H9 (cell line): Measurements from ENCODE around the gene CCDC12. TPM values are rescaled to one million over a fixed set of nuclear protein-coding genes. Genes with fewer than 3 reads are reported as not detected.

Source experiments
- DNase-seq: peaks from one replicate; pipeline ENCODE4 v3.0.0-alpha.2; 2017
- H2AFZ ChIP-seq: one replicate; pipeline ENCODE4 v1.6.1; 2013; ENCODE audit warnings: mild to moderate bottlenecking, low read length, control low read depth, moderate library complexity
- H2AK5ac ChIP-seq: 2 replicates; pipeline ENCODE4 v1.6.1; 2013; ENCODE audit warnings: low read length, control low read depth, mixed read lengths; ENCODE audit not compliant: insufficient read length
- H2BK120ac ChIP-seq: one replicate; pipeline ENCODE4 v1.6.1; 2013; ENCODE audit warnings: low read depth, mild to moderate bottlenecking, low read length, control low read depth, inconsistent platforms; ENCODE audit not compliant: poor library complexity, severe bottlenecking
- H2BK12ac ChIP-seq: 2 replicates; pipeline ENCODE4 v1.6.1; 2013; ENCODE audit warnings: low read length, control low read depth, mixed read lengths, low read depth; ENCODE audit not compliant: insufficient read length
- H2BK15ac ChIP-seq: 2 replicates; pipeline ENCODE4 v1.6.1; 2013; ENCODE audit warnings: low read depth, low read length, control low read depth
- H2BK20ac ChIP-seq: one replicate; pipeline ENCODE4 v1.6.1; 2013; ENCODE audit warnings: low read depth, mild to moderate bottlenecking, low read length, control low read depth, inconsistent platforms; ENCODE audit not compliant: poor library complexity, severe bottlenecking
- H2BK5ac ChIP-seq: 2 replicates; pipeline ENCODE4 v1.6.1; 2013; ENCODE audit warnings: low read length, control low read depth, mixed read lengths; ENCODE audit not compliant: insufficient read length
- H3K14ac ChIP-seq: 2 replicates; pipeline ENCODE4 v1.6.1; 2013; ENCODE audit warnings: low read length, control low read depth; ENCODE audit not compliant: insufficient read depth
- H3K18ac ChIP-seq: 2 replicates; pipeline ENCODE4 v1.6.1; 2013; ENCODE audit warnings: low read depth, mild to moderate bottlenecking, mixed read lengths, low read length, control low read depth; ENCODE audit not compliant: insufficient read length
- H3K23ac ChIP-seq: 2 replicates; pipeline ENCODE4 v1.6.1; 2013; ENCODE audit warnings: low read length, control low read depth, mixed read lengths, low read depth; ENCODE audit not compliant: insufficient read length
- H3K23me2 ChIP-seq: 2 replicates; pipeline ENCODE4 v1.6.1; 2013; ENCODE audit warnings: low read depth, mild to moderate bottlenecking, mixed read lengths, low read length, control low read depth; ENCODE audit not compliant: insufficient read length, poor library complexity, severe bottlenecking
- H3K27ac ChIP-seq: 2 replicates; pipeline ENCODE4 v1.5.1; 2013; ENCODE audit warnings: low read length, control low read depth, mixed read lengths, low read depth; ENCODE audit not compliant: insufficient read length
- H3K27me3 ChIP-seq: 2 replicates; pipeline ENCODE4 v1.6.1; 2013; ENCODE audit warnings: low read length, control low read depth, inconsistent platforms; ENCODE audit not compliant: insufficient read depth
- H3K4ac ChIP-seq: 2 replicates; pipeline ENCODE4 v1.6.1; 2013; ENCODE audit warnings: low read depth, mild to moderate bottlenecking, control low read depth, inconsistent platforms, low read length, moderate library complexity
- H3K4me1 ChIP-seq: 2 replicates; pipeline ENCODE4 v1.6.1; 2013; ENCODE audit warnings: low read length, control low read depth, inconsistent platforms; ENCODE audit not compliant: insufficient read depth
- H3K4me2 ChIP-seq: 2 replicates; pipeline ENCODE4 v1.6.1; 2013; ENCODE audit warnings: low read length, control low read depth, mixed read lengths; ENCODE audit not compliant: insufficient read length, insufficient read depth
- H3K56ac ChIP-seq: 2 replicates; pipeline ENCODE4 v1.6.1; 2013; ENCODE audit warnings: low read depth, mild to moderate bottlenecking, mixed read lengths, low read length, control low read depth; ENCODE audit not compliant: insufficient read length
- H3K79me1 ChIP-seq: 2 replicates; pipeline ENCODE4 v1.6.1; 2013; ENCODE audit warnings: low read depth, mild to moderate bottlenecking, moderate library complexity, low read length, control low read depth, inconsistent platforms; ENCODE audit not compliant: insufficient read depth, poor library complexity, severe bottlenecking
- H3K79me2 ChIP-seq: 2 replicates; pipeline ENCODE4 v1.6.1; 2013; ENCODE audit warnings: low read length, control low read depth, inconsistent platforms; ENCODE audit not compliant: insufficient read depth
- H3K9ac ChIP-seq: 2 replicates; pipeline ENCODE4 v1.6.1; 2013; ENCODE audit warnings: low read length, control low read depth, mixed read lengths; ENCODE audit not compliant: insufficient read length; ENCODE audit errors: extremely low read depth
- H3K9me3 ChIP-seq: one replicate; pipeline ENCODE4 v1.6.1; 2013; ENCODE audit warnings: low read depth, low read length, inconsistent platforms; ENCODE audit not compliant: control insufficient read depth
- H3T11ph ChIP-seq: one replicate; pipeline ENCODE4 v1.6.1; 2013; ENCODE audit warnings: mild to moderate bottlenecking, low read length, control low read depth, inconsistent platforms
- H4K20me1 ChIP-seq: one replicate; pipeline ENCODE4 v1.6.1; 2013; ENCODE audit not compliant: control insufficient read depth, insufficient read length, insufficient read depth
- H4K5ac ChIP-seq: 2 replicates; pipeline ENCODE4 v1.6.1; 2013; ENCODE audit warnings: low read depth, mild to moderate bottlenecking, mixed read lengths, low read length, control low read depth; ENCODE audit not compliant: insufficient read length
- H4K8ac ChIP-seq: replicated peaks from 2 replicates; pipeline ENCODE4 v1.6.1; 2013; ENCODE audit warnings: low read length, control low read depth, mixed read lengths, low read depth; ENCODE audit not compliant: insufficient read length
- H4K91ac ChIP-seq: 2 replicates; pipeline ENCODE4 v1.6.1; 2013; ENCODE audit warnings: low read depth, mild to moderate bottlenecking, moderate library complexity, mixed read lengths, low read length, control low read depth; ENCODE audit not compliant: insufficient read length
- H3K27ac Mint-ChIP-seq, 3 experiments: 2 replicates in 2 of 3; 3 replicates in 1 of 3; pipeline ENCODE4 v1.8.0; 2020 to 2021; ENCODE audit warnings: mixed read lengths in 3 of 3, mild to moderate bottlenecking in 1 of 3, moderate library complexity in 1 of 3
- H3K27me3 Mint-ChIP-seq: 2 replicates; pipeline ENCODE4 v1.8.0; 2021; ENCODE audit warnings: low read depth, mild to moderate bottlenecking, moderate library complexity, mixed read lengths
- H3K36me3 Mint-ChIP-seq, 3 experiments: 2 replicates in 2 of 3; 3 replicates in 1 of 3; pipeline ENCODE4 v1.8.0; 2020 to 2021; ENCODE audit warnings: low read depth in 3 of 3, mixed read lengths in 3 of 3; ENCODE audit not compliant: insufficient read depth in 1 of 3
- H3K4me1 Mint-ChIP-seq, 2 experiments: 2 replicates each; pipeline ENCODE4 v1.8.0; 2020; ENCODE audit warnings: mixed read lengths in 2 of 2
- H3K4me3 Mint-ChIP-seq, 2 experiments: 2 replicates in 1 of 2; 3 replicates in 1 of 2; pipeline ENCODE4 v1.8.0; 2020 to 2021; ENCODE audit warnings: mild to moderate bottlenecking in 2 of 2, mixed read lengths in 2 of 2, moderate library complexity in 1 of 2
- H3K9me3 Mint-ChIP-seq, 2 experiments: 2 replicates in 1 of 2; 3 replicates in 1 of 2; pipeline ENCODE4 v1.8.0; 2020; ENCODE audit warnings: mild to moderate bottlenecking in 2 of 2, mixed read lengths in 2 of 2, moderate library complexity in 1 of 2
- CTCF ChIP-seq: fragments of 200-600 bp; sonication (generic); conservative IDR thresholded peaks from 3 replicates; pipeline ENCODE4 v1.8.0; 2021; ENCODE audit warnings: antibody characterized with exemption, mild to moderate bottlenecking
- WGBS: extraction: QIAGEN DNeasy Blood & Tissue Kit; methylation state at CpG from one replicate; pipeline ENCODE4 v1.1.7; 2013; ENCODE audit warnings: missing lambda C conversion rate, low lambda C conversion rate, mixed read lengths; ENCODE audit not compliant: insufficient read length; ENCODE audit errors: extremely low coverage; 5-methylcytosine and 5-hydroxymethylcytosine counted together
- total RNA-seq: library from RNA; stranded (reverse); gene quantifications from 2 replicates; pipeline ENCODE4 v1.2.1, GENCODE V29; 2021

Gene CCDC12
- total RNA-seq, 1 experiment from 2014 or later: 54.0 TPM

DNA sequence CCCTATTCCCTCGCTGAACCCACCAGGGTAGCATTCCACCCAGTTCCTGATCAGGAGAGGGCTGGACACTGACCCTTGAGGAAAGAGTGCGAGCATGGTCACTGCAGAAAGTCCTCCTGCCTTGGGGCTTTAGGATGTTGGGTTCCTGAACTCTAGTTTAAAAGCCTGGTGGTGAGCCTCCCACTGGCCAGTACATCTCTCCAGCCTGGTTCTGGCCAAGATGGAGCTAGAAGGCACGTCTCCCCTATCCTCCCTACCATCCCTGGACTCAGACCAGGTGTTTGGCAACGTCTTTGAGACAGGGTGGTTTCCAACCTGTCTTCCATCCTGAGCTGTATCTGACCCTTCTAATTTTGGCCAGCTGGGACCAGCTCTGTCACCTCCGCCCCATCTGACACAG, 34.4 kb upstream of the CCDC12 start:
- Histone ChIP-seq H4K5ac (no peak overlapping the region), H2AFZ (no peak overlapping the region), H3K18ac (no peak overlapping the region), H2BK5ac (no peak overlapping the region), H2BK20ac (no peak overlapping the region), H4K8ac (no peak overlapping the region), H3K9me3 (no peaks in the 10 kb centered on the region), H2BK15ac (no peak overlapping the region), H3K4me1 (no peaks in the 10 kb centered on the region), H2BK12ac (no peak overlapping the region), H3K27me3 (no peaks in the 10 kb centered on the region), H3K27ac (no peak overlapping the region), H2BK120ac (no peak overlapping the region), H3K14ac (no peak overlapping the region), H3T11ph (no peak overlapping the region), H4K91ac (no peak overlapping the region), H2AK5ac (no peak overlapping the region), H3K23me2 (peaks cover 4% of the 10 kb centered on the region), H3K79me2 (no peaks in the 10 kb centered on the region), H3K4ac (no peak overlapping the region), H3K23ac (no peak overlapping the region), H4K20me1 (no peaks in the 10 kb centered on the region), H3K56ac (no peak overlapping the region), H3K4me2 (no peak overlapping the region), H3K9ac (no peak overlapping the region), H3K79me1 (no peaks in the 10 kb centered on the region)
- Mint-ChIP-seq H3K9me3 (no peaks in the 10 kb centered on the region), H3K4me3 (no peak overlapping the region; a peak in 1 of 5 replicates), H3K36me3 (peaks cover 8 to 20% (median 11%) of the 10 kb centered on the region in 3 experiments; a peak in 5 of 7 replicates), H3K27me3 (no peaks in the 10 kb centered on the region), H3K4me1 (peaks cover 16 to 18% of the 10 kb centered on the region in 2 experiments), H3K27ac (no peak overlapping the region; a peak in 1 of 7 replicates)
- WGBS: no CpG with 5 or more reads among the region's 5 CpGs
- DNase-seq: no peak
- TF ChIP-seq CTCF: no peak
